ENCODE results near the gene KCTD10. TPM values are rescaled to one million over a fixed set of nuclear protein-coding genes. Genes with fewer than 3 reads are reported as not detected.

Gene KCTD10
- total and polyA plus RNA-seq, 2 of the 13 experiments (the other 11 are each of a cell fraction or from before 2014, with no cell fraction given), result 6.9 to 25.4 TPM

DNA sequence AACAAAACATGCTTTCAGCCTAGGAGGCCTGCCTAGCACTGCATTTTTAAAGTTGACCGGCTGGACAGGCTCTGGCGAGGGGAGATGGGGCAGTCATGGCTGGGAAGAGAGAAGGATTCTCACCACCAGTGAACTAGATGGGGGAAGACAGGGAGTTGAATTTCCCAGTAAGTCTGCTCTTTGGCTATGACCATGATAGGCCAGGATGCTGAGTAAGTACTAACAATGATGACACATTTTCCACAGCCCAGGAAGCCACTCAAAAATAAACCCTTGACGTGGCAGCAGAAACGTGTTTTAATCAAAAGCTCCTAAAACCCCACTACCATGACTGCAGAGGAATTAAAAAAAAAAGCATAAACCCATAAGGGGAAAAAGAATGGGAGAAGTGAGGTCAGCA is 19.0 kb downstream of the KCTD10 start:
- CTCF ChIA-PET (ENCODE audit: low intra/inter-chr PET ratio, low total read pairs), result no interaction called here
- H3K9ac ChIP-seq (ENCODE audit: insufficient read depth, low read depth, low read length), result no peak overlapping the region
- FAIRE-seq (no peak), DNase-seq (ENCODE audit: low spot score) (no peak), ATAC-seq (no peak)
- no peak overlapping the region for H3K4me2 ChIP-seq (ENCODE audit: low read depth, low read length)
- peaks cover 14% of the 10 kb centered on the region for H3K79me2 ChIP-seq (ENCODE audit: insufficient read depth, low read length)
- in situ Hi-C loops (cut with HindIII; ENCODE audit: extremely low pct_ligation_motif_present, low pct_unique_long_range_greater_than_20kb) (no loop called here), intact Hi-C loops (cut with micrococcal nuclease; ENCODE audit: unreplicated experiment) (no loop called here)
- no peaks in the 10 kb centered on the region for H3K27me3 ChIP-seq (ENCODE audit: control insufficient read depth in 1 of 2, insufficient read depth in 2 of 2, low read length in 2 of 2)
- WGBS (ENCODE audit: low lambda C conversion rate), result 96% methylated on average over 4 of the region's 4 CpGs
- TF ChIP-seq ZNF570 (CRISPR knock-in tag; IDR thresholded peaks at IDR 0.05; ENCODE audit: borderline replicate concordance) (no peak), ZSCAN29 (CRISPR knock-in tag; conservative IDR thresholded peaks at IDR 0.05) (no peak), ARID5B (CRISPR knock-in tag; IDR thresholded peaks at IDR 0.05) (no peak), ZNF562 (CRISPR knock-in tag; IDR thresholded peaks at IDR 0.05; ENCODE audit: borderline replicate concordance) (no peak)
- TF ChIP-seq, protein P1, sequence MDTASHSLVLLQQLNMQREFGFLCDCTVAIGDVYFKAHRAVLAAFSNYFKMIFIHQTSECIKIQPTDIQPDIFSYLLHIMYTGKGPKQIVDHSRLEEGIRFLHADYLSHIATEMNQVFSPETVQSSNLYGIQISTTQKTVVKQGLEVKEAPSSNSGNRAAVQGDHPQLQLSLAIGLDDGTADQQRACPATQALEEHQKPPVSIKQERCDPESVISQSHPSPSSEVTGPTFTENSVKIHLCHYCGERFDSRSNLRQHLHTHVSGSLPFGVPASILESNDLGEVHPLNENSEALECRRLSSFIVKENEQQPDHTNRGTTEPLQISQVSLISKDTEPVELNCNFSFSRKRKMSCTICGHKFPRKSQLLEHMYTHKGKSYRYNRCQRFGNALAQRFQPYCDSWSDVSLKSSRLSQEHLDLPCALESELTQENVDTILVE (CRISPR knock-in tag; IDR thresholded peaks at IDR 0.05), result no peak
- H3K4me3 ChIP-seq (replicated peaks in 1 of 3; ENCODE audit: insufficient read depth in 1 of 3, low read depth in 2 of 3, low read length in 3 of 3), result no peak overlapping the region
- no peaks in the 10 kb centered on the region; the same call in 1 of the 2 replicates for H4K20me1 ChIP-seq (ENCODE audit: insufficient read depth, low read length)
- no peak overlapping the region for H2AFZ ChIP-seq (ENCODE audit: low read length)
- BruUV-seq (replicated peaks), result no TSS peak
- peaks cover 27 to 64% of the 10 kb centered on the region in 2 experiments for H3K36me3 ChIP-seq (replicated peaks in 1 of 2; ENCODE audit: control insufficient read depth in 1 of 2, insufficient read depth in 2 of 2, low read length in 2 of 2)
- H3K9me3 ChIP-seq (ENCODE audit: low read length), result no peaks in the 10 kb centered on the region
- no peak overlapping the region for H3K27ac ChIP-seq (ENCODE audit: extremely low read length, insufficient read depth, low read length)
- H3K4me1 ChIP-seq (ENCODE audit: insufficient read depth, low read length), result peaks cover 26% of the 10 kb centered on the region
- POLR2A ChIA-PET, result no interaction called here

Data from HepG2 (cell line).